Peyer's patch (tissue), 4 donors: ENCODE measurements around the gene NXPH1. TPM values are rescaled to one million over a fixed set of nuclear protein-coding genes. Genes with fewer than 3 reads are reported as not detected.

ENCODE experiments used
- DNase-seq, 3 donors: peaks; one replicate each; pipeline ENCODE4 v3.0.0-alpha.2; 2017 to 2019
- H3K27ac ChIP-seq, 4 donors: fragments of 200-600 bp; sonication (generic); one replicate each; pipeline ENCODE4 v1.5.1; 2016 to 2019
- H3K27me3 ChIP-seq, 2 donors: fragments of 200-600 bp; sonication (generic); one replicate each; pipeline ENCODE4 v1.5.1; 2019
- H3K36me3 ChIP-seq, 3 donors: fragments of 200-600 bp; sonication (generic); one replicate each; pipeline ENCODE4 v1.5.1; 2016 to 2019
- H3K4me1 ChIP-seq, 4 donors: fragments of 200-600 bp; sonication (generic); one replicate each; pipeline ENCODE4 v1.5.1; 2016 to 2019
- H3K4me3 ChIP-seq, 4 donors: fragments of 200-600 bp; sonication (generic); 1 replicate in 3 of 4; 2 replicates in 1 of 4; pipeline ENCODE4 v1.5.1; 2016 to 2019; ENCODE audit warnings: mild to moderate bottlenecking in 1 of 4
- H3K9me3 ChIP-seq, 4 donors: fragments of 200-600 bp; sonication (generic); one replicate each; pipeline ENCODE4 v1.5.1; 2016 to 2019; ENCODE audit warnings: mild to moderate bottlenecking in 1 of 4
- POLR2A ChIP-seq, 2 donors: fragments of 450-650 bp; IDR thresholded peaks; one replicate each; pipeline ENCODE4 v1.5.1; 2017; ENCODE audit warnings: antibody characterized with exemption in 2 of 2, mild to moderate bottlenecking in 2 of 2, moderate library complexity in 2 of 2
- total RNA-seq, 4 donors: library from RNA; depleted of rRNA; stranded (reverse); fragments of >200 nt; gene quantifications; one replicate each; pipeline ENCODE4 v1.1.0, GENCODE V29; 2016
- TF ChIP-seq, protein P1 (sequence below), 6 experiments: fragments of 450-650 bp in 4 of 6; fragments of 200-600 bp in 2 of 6; sonication (generic) in 1 of 6; IDR thresholded peaks; one replicate each; pipeline ENCODE4 v1.5.1; 2017 to 2019; ENCODE audit warnings: antibody characterized with exemption in 6 of 6, mild to moderate bottlenecking in 3 of 6, moderate library complexity in 1 of 6

The NXPH1 gene
- total RNA-seq, 4 donors from 2014 or later, result not detected

DNA sequence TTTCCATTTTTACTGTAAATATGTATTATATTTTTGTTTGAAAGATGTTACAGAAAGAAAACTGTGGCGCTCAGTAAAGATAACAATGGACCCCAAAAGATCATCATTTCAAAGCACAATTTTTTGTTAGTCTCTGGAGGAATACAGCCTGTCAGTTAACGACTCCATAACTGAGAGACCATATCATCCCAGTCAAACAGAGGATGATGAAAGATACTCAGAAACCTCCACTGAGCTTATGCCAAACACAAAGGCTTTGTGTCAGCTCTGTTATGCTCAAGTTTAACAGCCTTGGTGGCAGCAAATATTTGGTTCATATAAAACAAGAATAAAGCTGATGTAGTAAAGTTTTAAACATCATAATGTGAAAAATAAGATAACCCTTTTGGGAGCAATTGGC lies 345.1 kb downstream of the NXPH1 start:
- no peak overlapping the region for H3K4me3 ChIP-seq
- DNase-seq, result no peak
- no peak for TF ChIP-seq POLR2A (IDR thresholded peaks at IDR 0.05)
- TF ChIP-seq, protein P1, sequence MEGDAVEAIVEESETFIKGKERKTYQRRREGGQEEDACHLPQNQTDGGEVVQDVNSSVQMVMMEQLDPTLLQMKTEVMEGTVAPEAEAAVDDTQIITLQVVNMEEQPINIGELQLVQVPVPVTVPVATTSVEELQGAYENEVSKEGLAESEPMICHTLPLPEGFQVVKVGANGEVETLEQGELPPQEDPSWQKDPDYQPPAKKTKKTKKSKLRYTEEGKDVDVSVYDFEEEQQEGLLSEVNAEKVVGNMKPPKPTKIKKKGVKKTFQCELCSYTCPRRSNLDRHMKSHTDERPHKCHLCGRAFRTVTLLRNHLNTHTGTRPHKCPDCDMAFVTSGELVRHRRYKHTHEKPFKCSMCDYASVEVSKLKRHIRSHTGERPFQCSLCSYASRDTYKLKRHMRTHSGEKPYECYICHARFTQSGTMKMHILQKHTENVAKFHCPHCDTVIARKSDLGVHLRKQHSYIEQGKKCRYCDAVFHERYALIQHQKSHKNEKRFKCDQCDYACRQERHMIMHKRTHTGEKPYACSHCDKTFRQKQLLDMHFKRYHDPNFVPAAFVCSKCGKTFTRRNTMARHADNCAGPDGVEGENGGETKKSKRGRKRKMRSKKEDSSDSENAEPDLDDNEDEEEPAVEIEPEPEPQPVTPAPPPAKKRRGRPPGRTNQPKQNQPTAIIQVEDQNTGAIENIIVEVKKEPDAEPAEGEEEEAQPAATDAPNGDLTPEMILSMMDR (IDR thresholded peaks at IDR 0.05), result no peak
- H3K27me3 ChIP-seq, result no peaks in the 10 kb centered on the region
- H3K27ac ChIP-seq, result no peak overlapping the region
- H3K4me1 ChIP-seq, result no peaks in the 10 kb centered on the region
- no peaks in the 10 kb centered on the region for H3K9me3 ChIP-seq
- no peaks in the 10 kb centered on the region for H3K36me3 ChIP-seq

DNA sequence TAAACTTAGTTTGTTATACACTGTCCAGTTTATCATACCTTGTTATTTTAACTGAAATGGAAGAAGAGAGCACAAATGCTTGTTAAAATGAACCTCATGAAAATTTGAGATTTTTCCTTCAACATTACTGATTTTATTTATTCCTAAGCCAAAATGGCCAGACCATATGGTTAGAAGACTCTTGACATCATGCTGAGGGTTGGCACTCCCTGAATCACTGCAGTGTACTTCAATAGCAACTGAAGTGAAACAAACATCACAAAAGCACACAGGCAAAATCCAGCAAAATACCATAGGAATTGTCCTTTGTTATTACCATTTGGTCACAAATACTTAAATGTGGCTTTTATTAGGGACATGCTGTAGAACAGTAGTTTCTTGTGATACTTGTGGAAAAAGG lies 347.8 kb downstream of the NXPH1 start:
- no peaks in the 10 kb centered on the region for H3K27me3 ChIP-seq
- H3K36me3 ChIP-seq, result no peaks in the 10 kb centered on the region
- TF ChIP-seq, protein P1 (IDR thresholded peaks at IDR 0.05), result no peak
- no peak for TF ChIP-seq POLR2A (IDR thresholded peaks at IDR 0.05)
- DNase-seq, result no peak
- H3K9me3 ChIP-seq, result no peaks in the 10 kb centered on the region
- no peak overlapping the region for H3K27ac ChIP-seq
- no peak overlapping the region for H3K4me3 ChIP-seq
- H3K4me1 ChIP-seq, result no peaks in the 10 kb centered on the region

DNA sequence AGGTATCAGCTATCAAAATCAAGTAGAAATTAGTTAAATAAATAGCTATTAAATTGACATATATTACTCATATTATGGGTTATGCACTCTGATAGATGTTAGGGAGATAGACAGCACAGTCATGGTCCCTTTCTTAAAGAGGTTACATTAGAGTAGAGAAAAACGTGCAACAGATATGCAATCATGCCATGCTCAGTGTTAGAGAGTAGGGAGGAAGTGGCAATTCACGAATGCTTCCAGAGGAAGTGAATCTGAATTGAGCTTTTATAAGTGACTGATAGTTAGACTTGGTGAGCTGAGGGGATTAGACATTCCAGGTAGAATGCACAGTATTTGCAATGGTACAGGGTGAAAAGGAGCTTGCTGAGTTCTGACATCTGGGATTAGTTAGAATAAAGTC lies 349.8 kb downstream of the NXPH1 start:
- Histone ChIP-seq H3K4me3 (no peak overlapping the region), H3K4me1 (no peaks in the 10 kb centered on the region), H3K27me3 (no peaks in the 10 kb centered on the region), H3K9me3 (no peaks in the 10 kb centered on the region), H3K27ac (no peak overlapping the region), H3K36me3 (no peaks in the 10 kb centered on the region)
- no peak for DNase-seq
- no peak for TF ChIP-seq POLR2A (IDR thresholded peaks at IDR 0.05)
- TF ChIP-seq, protein P1 (IDR thresholded peaks at IDR 0.05), result no peak

DNA sequence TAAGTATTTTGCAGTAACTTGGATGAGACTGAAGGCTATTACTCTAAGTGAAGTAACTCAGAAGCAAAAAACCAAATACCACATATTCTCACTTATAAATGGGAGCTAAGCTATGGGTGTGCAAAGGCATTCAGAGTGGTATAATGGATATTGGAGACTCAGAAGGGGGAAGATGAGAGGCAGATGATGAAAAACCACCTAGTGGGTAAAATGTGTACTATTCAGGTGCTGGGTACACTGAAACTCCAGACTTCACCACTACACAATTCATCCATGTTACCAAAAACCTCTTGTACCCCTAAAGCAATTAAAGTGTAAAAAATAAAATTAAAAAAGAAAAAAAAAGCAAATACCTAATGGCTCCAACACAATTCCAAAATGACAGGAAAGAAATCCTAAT lies 351.7 kb downstream of the NXPH1 start:
- no peak for DNase-seq
- TF ChIP-seq, protein P1 (IDR thresholded peaks at IDR 0.05), result no peak
- TF ChIP-seq POLR2A (IDR thresholded peaks at IDR 0.05), result no peak
- H3K4me1 ChIP-seq, result no peaks in the 10 kb centered on the region
- H3K27ac ChIP-seq, result no peak overlapping the region
- H3K9me3 ChIP-seq, result no peaks in the 10 kb centered on the region
- no peaks in the 10 kb centered on the region for H3K36me3 ChIP-seq
- no peaks in the 10 kb centered on the region for H3K27me3 ChIP-seq
- no peak overlapping the region for H3K4me3 ChIP-seq

DNA sequence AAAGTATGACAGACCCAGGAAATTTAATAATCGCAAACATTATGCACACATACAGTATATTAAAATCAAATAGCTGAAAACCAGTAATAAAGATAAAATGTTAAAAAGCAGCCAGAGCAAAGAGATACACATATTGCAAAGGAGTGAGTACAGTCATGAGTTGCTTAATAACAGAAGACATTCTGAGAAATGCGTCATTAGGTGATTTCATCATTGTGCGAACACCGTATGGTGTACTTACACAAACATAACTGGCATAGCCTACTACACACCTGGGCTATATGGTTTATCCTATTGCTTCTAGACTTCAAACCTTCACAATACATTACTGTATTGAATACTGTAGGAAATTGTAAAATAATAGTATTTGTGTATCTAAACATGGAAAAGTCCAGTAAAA lies 367.6 kb downstream of the NXPH1 start:
- TF ChIP-seq, protein P1 (IDR thresholded peaks at IDR 0.05), result no peak
- no peak for TF ChIP-seq POLR2A (IDR thresholded peaks at IDR 0.05)
- Histone ChIP-seq H3K27ac (no peak overlapping the region), H3K9me3 (no peaks in the 10 kb centered on the region), H3K27me3 (no peaks in the 10 kb centered on the region), H3K4me1 (no peaks in the 10 kb centered on the region), H3K36me3 (no peaks in the 10 kb centered on the region), H3K4me3 (no peak overlapping the region)
- DNase-seq, result no peak

Other genes with a start within 250 kb of the NXPH1 start
- gene ICA1, start 171.4 kb upstream of the NXPH1 start, total RNA-seq, result 10 to 100 TPM; 37.0 to 79.9 (median 52.4) TPM